ENCODE data around the gene KRTAP6-2.

KRTAP6-2 gene

GRCh38 chr21:30598802-30599201 is at the start of gene KRTAP6-2:
TSS of gene KRTAP6-2 (minus strand) at chr21:30598902. CDS start at chr21:30598874, 28 bp downstream.
- DNase-seq (ENCODE audit: low read depth): no peak

DNA sequence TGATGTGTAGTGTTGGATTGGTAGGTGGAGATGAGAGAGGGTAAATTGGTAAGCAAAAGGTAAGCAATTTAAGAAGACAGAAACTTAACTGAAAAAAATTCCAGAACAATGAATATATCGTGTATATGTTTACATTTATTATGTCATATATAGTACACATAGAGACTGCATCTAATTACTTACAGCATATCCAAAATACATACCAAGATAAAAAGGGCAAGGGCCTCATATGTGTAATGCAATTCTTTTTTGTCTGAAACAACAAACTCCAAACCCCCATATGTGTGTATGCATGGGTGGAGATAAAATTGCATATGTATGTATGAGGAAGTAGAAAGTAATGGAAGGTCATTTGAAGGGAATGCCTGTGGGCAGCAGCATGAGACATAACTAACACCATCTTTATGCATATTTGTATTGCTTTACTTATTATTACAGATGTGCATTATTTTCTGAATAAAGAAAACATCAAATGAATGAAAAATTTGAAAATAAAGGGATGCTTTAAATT is 48.3 kb upstream of the KRTAP6-2 start:
- DNase-seq (ENCODE audit: low read depth): no peak

DNA sequence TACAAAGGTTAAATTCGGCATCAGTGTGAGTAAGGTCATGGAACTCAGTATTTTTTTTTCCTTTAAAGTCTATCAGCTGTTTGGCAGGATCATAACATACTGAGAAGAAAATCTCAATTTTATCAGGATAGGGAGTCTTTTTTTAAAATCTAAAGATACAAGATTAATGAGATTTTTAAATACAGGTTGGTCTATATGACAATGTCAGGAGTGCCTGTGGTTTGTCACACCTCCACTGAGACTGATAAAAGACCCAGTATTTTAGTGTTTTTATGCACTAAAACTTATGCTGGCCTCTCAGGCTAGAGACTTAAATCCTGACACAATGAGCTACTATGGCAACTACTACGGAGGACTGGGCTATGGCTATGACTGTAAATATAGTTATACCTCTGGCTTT is 43.9 kb upstream of the KRTAP6-2 start, which contains the start of gene KRTAP20-3:
KRTAP20-3 (plus strand) TSS at position 301 of the 400 bp plus-strand sequence.
- no peak for DNase-seq (ENCODE audit: low read depth)

- DNase-seq (ENCODE audit: low read depth): no peak
Observed at GRCh38 chr21:30638686-30639085, 40.0 kb upstream of the KRTAP6-2 start.

- no peak for DNase-seq (ENCODE audit: low read depth)
Observed at GRCh38 chr21:30634906-30635305, 36.2 kb upstream of the KRTAP6-2 start, which contains the start of gene KRTAP20-2. TSS of gene KRTAP20-2 (plus strand) at chr21:30635206. CDS start at chr21:30635264, 58 bp downstream.

- no peak for DNase-seq (ENCODE audit: low read depth)
Observed at GRCh38 chr21:30629200-30629599, 30.5 kb upstream of the KRTAP6-2 start.

DNA sequence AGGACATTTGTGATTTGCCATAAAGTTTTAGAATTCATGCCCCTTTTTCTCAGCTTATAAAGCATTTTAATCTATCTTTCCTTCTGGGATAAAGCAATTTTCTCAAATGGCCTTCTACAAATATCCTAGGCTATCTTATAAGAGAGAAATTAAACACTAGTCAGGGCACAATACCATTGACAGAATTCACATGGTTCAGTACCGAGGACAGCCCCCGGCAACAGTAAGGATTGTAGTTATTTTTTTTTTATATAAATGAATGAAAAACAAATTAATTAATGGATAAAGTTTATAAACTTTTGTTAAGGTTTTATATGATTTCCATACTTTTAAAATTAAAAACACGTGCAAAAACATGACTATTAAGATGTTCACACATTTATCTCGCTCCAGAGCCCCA is 29.4 kb upstream of the KRTAP6-2 start:
- DNase-seq (ENCODE audit: low read depth): no peak

GRCh38 chr21:30625449-30626165 is 26.9 kb upstream of the KRTAP6-2 start:
- no peak for DNase-seq (ENCODE audit: low read depth)

DNA sequence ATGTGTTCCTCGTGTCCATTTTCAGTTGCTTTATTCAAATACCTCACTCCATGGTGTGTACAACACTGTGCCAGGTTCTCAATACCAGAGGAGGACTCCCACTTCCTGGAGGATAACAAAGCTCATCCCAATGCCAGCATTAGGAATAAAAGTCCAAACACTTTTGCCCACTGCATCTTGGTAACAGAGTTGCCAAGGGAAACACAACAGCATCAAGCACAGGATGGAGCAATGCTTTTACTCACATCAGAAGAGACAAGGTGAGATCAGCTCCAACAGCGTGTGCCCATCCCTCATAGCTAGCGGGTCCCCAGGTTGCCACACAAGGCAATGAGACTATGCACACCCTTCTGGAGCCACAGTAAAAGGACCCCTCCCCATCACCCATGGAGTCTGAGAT is 24.7 kb upstream of the KRTAP6-2 start:
- DNase-seq (ENCODE audit: low read depth): no peak

- no peak for DNase-seq (ENCODE audit: low read depth)
Observed at GRCh38 chr21:30620522-30620921, 21.8 kb upstream of the KRTAP6-2 start, which contains the start of gene KRTAP20-4. TSS of gene KRTAP20-4 (plus strand) at chr21:30620627.

DNA sequence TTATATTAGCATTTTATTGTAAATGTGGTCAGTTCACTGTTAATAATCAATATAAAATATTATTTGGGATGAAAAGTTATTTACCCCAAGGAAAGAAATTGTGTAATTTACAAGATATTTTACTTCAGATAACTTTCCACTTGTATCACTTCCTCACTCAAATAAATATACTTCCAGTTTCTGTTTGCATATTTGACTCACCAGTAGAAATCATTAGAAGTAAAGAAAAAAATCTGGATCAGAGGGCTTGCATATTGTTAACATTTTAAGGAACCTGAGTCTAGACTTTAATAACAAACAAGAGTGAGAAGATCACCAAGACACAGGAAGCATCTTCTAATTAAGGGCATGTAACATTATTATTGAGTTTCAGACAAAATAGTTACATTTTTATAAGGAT is 21.4 kb upstream of the KRTAP6-2 start:
- DNase-seq (ENCODE audit: low read depth): no peak

DNA sequence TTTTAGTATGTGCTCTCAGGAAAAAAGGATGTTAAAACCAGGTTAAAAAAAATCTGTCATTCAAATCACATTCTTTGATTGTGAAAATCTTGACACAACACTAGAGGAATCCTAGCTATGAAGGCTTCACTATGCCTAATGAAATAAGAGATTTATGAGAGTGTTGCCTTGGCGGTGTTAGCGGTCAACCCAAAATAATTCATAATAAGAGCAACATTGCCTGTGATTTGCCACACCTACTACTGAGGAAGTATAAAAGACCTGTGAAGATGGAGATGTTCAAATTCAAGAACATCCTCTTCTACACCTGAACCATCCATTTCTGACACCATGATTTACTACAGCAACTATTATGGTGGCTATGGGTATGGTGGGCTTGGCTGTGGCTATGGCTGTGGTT is 17.4 kb upstream of the KRTAP6-2 start, which contains the start of gene KRTAP20-1:
KRTAP20-1 (plus strand) TSS at position 301 of the 400 bp plus-strand sequence; CDS start at position 331, 30 bp downstream.
- DNase-seq (ENCODE audit: low read depth): no peak

- no peak for DNase-seq (ENCODE audit: low read depth)
Observed at GRCh38 chr21:30615199-30615598, 16.5 kb upstream of the KRTAP6-2 start.

DNA sequence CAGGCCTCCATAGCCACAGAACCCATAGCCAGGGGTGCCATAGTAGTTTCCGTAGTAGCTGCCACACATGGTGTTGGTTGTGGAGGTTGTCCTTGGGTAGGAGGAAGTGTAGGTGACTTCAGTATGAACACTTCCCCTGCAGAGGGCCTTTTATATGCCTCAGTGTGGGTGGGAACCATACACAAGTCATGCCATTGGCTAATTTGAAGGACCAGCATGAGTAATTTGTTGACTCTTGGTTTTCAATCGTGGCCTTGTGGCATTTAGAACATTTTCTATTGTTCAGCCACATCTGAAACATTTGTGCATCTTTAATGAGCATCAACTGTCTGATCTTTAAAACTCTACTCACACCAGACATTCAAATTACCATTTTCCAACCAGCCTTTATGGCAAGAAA is 15.1 kb upstream of the KRTAP6-2 start, which contains the start of gene KRTAP6-1:
KRTAP6-1 (minus strand) TSS at position 95 of the 400 bp plus-strand sequence; CDS start at position 69, 26 bp downstream.
- DNase-seq (ENCODE audit: low read depth): no peak

DNA sequence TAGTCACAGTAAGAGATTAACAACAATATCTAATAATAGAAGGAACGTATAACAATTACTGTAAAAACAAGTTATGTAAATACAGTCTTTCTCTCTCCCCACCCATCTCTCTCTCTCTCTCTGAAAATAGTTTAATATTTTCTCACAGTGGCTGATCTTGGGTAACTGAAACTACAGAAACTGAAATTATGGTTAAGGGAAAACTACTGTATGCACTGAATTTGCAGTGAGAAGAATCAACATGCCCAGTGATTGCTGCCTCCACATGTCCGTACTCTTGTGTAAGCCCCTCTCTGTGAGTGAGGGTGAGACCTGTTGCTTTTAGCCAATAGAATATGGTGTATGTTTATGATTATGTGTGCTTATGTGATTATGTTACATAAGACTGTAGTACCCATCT is 13.4 kb upstream of the KRTAP6-2 start:
- DNase-seq (ENCODE audit: low read depth): no peak

GRCh38 chr21:30605968-30606367 is 7.3 kb upstream of the KRTAP6-2 start:
- no peak for DNase-seq (ENCODE audit: low read depth)

GRCh38 chr21:30600787-30601186 is 2.1 kb upstream of the KRTAP6-2 start, which contains the start of gene KRTAP22-1:
TSS of gene KRTAP22-1 (plus strand) at chr21:30601087.
- DNase-seq (ENCODE audit: low read depth): no peak

DNA sequence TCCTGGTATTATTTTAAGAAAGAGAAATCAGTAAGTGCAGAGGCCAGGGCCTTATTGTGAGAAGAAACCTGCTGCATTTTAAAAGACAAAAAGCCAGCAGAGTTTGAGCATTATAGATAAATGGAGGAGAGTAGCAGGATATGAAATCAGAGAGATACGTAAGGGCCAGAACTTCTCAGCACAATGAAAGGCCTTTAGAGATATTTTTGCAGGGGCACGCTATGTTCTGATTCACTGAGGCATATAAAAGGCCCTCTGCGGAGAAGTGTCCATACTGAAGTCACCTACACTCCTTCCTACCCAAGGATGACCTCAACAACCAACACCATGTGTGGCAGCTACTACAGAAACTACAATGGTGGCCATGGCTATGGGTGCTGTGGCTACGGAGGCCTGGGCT is 6.6 kb downstream of the KRTAP6-2 start, which contains the start of gene KRTAP6-3:
KRTAP6-3 (plus strand) TSS at position 301 of the 400 bp plus-strand sequence; CDS start at position 307, 6 bp downstream.
- no peak for DNase-seq (ENCODE audit: low read depth)

DNA sequence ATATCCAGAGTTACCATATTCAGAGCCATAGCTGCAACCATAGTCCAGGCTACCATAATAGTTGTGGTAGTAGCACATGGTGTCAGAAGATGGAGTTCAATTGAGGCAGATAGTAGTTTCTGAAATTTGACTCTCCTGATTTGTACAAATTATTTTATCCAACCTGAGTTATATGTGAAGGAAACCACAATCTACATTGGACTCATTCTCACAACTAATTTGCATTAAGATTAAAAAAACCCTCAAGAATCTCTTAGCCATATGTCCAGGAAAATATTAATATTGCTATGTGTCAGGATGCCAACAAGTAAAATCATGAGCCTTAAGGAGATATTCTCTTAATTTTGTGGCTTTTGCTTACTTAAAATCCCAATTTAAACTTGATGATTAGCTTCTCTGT is 8.4 kb downstream of the KRTAP6-2 start, which contains the start of gene KRTAP22-2:
KRTAP22-2 (minus strand) TSS at position 101 of the 400 bp plus-strand sequence.
- DNase-seq (ENCODE audit: low read depth): no peak

GRCh38 chr21:30582870-30583269 is 15.8 kb downstream of the KRTAP6-2 start:
- no peak for DNase-seq (ENCODE audit: low read depth)

- DNase-seq (ENCODE audit: low read depth): no peak
Observed at GRCh38 chr21:30580132-30580531, 18.6 kb downstream of the KRTAP6-2 start.

DNA sequence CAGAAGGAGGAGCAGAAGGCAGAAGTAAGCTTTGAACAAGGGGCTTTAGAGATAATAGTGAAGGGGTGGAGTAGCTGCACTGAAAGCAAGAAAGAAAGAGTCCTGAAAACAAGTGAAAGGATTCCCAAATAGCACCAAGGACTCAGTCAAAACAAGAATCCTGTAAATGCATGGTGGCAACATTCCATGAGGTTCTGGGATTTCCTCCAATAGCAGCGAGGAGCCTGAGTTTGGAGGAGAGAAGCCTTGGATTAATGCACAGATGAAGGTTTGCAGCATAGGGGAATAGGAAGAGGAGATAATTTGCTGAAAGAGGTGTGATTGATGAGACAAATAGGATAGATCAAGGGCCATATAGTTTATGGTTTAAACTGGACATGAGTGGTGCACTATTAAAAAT is 19.4 kb downstream of the KRTAP6-2 start:
- no peak for DNase-seq (ENCODE audit: low read depth)

DNA sequence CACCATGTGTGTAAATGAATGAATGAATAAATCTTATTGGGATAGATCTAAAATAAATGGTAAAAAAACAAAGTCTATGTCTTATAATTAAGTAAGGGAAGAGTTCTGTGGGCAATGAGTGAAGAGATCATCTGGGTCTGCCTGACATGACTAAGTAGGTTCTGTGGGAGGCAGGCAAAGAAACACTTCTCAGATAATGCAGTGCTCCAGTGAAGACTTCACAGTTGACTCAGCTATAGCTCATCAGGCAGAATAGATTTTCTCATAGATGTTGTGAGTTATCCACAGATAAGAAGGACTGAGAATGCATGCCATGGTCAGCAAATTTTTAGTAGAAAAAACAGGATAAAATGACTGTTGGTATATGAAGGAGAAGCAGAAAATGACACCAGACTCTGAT is 20.9 kb downstream of the KRTAP6-2 start:
- no peak for DNase-seq (ENCODE audit: low read depth)
